Kidney glomerular epithelial cell (primary cell): ENCODE results near the gene PDE9A.

Source experiments
- DNase-seq: peaks from one replicate; lab custom pipeline; 2025; lab: John Stamatoyannopoulos, UW

The PDE9A gene

DNA sequence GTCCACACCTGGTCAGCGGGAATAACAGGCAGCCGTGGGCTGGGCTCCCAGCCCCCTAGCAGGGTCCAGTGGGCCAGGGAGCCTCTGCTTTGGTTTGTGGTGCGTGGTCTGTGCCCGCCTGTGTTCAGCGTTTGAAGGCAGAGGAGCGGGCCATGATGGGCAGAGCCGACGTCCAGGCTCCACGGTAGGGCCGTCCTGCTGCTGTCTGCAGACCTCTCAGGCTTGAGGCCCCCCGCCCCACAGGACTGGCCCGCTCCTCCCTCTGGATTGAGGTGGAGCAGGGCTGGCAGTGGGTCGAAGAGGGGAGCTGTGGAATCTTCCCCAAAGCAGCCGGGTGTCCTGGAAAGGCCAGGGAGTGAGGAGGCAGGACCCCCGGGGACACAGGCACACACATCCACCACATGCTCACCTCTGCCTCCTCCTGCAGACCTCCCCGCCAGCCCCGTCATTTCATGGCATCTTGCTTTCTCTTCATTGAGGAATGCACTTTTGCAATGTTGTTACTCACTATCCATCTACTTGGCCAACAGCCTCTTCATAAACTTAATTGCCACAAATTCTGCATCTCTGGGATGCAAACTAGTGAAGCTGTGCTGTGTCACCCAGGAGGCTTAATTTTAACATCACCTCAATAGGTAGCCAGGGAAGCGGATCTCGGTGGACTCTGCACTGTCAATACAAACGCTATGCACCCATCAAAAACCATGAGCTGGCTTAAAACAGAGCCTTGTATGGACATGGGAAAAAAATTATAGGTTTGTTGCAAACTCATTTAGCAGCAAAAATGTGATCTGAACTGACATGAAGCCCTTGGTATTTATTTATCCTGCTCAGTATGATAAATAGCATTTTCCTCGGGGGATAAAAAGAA is 85.9 kb downstream of the PDE9A start:
- DNase-seq = no peak

GRCh38 chr21:42740405-42740909 is 87.0 kb downstream of the PDE9A start:
- no peak for DNase-seq

- no peak for DNase-seq
Observed at GRCh38 chr21:42741066-42741465, 87.6 kb downstream of the PDE9A start.

DNA sequence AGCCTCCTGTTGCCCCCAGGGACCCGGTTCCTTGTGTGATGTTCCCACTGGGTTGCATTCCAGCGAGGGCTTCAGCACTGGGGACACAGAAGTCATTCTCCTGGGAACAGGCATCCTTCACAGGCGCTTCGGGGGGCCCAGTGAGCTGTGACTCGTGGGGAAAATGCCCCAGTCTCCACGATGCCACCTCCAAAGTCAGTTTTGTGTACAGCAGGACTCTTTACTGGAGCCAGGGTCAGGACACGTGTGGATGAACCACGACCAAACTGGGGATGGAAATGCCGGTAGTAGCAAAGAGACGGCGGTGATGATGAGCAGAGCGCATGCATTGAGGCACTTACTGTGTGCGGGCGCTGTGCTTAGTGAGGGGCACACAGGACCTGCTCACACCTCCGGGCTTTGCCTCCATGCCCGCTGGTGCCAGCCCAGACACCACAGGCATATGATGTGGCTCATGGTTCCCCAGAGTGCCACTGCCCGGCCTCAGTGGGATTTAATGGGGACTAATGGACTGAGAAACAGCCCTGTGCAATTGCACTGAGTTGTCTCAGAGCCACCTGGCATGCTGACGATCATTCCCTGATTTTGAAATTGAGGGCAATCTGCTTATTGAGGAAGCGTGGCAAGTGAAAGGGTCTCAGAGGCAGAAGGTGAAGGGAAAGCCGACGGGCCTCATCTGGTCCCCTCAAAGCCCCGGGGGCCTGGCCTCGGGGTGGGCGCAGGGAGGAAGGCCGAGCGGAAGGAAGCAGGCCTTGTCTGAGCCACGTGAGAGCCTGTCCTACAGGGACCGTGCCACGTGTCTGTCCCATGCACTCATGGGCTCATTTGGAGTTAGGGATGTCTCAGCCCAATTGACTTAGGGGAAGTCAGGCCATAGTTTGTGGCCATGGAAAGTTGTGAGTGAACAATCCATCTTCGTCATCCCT is 91.4 kb downstream of the PDE9A start:
- no peak for DNase-seq

- DNase-seq = no peak
Observed at GRCh38 chr21:42745511-42746239, 92.3 kb downstream of the PDE9A start.

DNA sequence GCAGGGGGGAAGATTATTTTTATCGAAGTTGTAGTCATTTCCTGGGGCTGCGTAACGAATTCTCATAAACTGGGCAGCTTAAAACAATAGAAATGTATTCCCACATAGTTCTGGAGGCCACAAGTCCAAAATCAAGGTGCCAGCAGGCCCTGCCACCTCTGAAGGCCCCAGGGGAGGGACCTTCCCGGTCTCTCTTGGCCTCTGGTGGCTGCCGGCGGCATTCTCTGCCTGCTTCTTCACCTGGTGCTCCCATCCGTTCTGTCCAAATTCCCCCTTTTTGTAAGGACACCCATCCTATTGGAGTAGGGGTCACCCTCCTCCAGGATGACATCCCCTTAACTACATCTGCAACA is 92.8 kb downstream of the PDE9A start:
- no peak for DNase-seq

DNA sequence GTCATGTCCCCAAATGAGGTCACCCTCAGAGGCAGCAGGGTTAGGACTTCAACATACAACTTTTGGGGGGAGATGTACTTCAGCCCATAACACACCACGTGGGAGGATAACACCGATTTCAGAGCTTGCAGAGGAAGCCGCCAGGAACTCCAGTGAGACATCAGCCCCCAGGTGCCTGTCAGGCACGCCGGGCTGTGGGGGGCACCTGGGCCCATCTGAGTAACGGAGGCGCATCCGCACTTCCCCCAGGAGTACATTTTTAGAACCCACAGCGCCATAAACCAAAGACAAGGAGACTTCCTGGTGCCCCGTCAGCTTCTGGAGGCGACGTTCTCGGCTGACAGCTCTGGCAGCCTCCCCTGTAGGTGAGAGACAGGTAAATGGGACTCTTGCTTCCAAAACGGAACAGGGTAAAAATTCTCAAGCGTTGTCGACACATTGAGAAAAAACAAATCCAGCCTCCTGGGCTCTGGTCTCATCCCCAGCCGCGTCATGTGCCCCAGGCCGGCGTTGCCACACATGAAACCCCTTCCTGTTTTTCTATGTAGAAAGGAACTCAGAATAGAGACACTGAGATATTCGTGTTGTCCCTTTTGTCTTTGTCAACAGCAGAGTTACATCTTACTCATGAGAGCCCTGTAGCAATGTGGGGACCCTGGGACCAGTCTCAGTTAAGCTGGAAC is 93.3 kb downstream of the PDE9A start:
- no peak for DNase-seq

DNA sequence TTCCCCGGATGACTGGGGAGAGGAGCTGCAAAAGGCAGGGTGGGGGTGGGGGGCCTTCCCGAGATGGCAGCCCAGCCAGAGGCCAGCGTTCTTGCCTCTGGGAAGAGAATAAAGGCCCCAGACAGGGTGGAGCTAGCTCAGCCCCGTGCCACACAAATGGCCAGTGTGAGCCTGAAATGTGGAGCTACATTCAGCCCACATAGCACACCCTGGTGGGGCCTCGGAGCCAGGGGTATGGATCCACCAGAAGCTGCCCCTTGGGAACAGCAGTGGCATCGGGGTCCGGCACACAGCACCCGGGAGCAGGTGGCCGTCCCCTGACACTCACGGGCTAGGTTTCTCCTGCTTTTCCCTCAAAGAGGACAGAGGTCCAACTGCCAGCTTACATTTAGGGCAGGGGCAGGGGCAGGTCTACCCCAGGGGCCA is 93.9 kb downstream of the PDE9A start:
- DNase-seq = no peak

GRCh38 chr21:42747746-42748351 is 94.4 kb downstream of the PDE9A start:
- no peak for DNase-seq

DNA sequence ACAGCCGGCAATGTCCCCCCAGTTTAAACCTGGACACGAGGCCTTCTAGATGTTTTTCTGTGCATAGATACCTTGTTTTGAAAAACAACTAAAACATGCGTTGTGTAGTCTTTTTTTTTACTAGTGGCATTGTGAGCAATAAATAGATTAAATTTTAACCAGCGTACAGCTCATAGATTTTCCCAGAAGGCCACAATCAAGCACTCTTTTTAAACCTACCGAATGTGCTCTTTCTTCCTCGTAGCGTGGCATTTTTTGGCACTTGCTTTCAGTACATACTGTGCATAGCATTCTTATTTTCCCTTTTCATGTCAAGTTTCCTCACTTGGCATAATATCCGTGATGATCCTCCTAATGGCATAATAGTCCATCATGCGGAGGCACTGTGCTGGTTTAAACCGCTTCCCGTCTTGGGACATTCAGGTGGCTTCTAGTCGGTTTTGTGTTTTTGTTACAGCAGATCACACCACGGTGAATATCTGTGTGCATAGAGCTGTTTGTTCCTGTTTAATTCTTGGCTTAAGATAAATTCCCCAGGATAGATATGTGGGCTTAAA is 95.3 kb downstream of the PDE9A start:
- no peak for DNase-seq

DNA sequence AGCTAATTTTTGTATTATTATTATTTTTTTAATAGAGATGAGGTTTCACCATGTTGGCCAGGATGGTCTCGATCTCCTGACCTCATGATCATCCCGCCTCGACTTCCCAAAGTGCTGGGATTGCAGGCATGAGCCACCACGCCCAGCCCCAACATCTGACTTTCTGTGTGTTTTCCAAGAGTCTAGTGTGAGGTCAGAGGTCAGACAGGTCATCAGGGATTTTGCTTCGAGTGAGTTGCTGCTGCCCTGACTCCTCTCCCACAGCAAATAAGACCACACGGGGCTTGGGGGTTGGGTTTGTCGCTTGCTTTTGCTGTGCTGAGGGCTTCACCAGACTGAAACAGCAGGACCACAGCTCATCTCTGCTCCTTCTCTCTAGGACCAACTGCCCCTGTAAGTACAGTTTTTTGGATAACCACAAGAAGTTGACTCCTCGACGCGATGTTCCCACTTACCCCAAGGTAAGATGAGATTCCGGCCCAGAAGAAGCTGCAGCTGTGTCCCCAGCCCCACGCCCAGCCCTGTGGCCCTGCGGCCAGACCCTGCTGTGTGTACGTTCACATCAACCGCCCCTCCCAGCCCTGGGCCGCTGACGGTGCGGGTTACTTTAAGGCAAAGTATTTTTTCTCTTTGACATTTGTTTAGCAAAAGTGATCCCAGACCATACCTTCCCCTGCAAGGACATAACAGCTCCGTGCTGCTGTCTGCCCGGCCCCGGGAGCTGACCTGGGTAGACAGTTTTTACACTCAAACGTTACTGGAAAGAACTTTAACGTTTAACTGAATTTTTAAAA is 97.5 kb downstream of the PDE9A start:
- no peak for DNase-seq

DNA sequence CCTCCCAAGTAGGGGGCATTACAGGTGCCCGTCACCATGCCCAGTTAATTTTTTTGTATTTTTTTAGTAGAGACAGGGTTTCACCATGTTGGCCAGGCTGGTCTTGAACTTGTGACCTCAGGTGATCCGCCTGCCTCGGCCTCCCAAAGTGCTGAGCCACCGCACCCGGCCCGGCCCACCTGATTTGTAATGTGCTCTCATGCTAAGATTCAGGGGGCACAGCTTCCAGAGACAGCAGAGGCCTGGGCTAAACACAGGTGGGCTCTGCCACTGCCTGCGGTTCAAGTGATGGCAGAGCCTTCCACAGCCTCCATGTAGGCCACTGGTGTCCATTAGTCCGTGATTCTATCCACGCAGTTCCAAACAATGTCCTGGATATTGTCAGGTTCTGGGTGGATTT is 98.4 kb downstream of the PDE9A start:
- no peak for DNase-seq

DNA sequence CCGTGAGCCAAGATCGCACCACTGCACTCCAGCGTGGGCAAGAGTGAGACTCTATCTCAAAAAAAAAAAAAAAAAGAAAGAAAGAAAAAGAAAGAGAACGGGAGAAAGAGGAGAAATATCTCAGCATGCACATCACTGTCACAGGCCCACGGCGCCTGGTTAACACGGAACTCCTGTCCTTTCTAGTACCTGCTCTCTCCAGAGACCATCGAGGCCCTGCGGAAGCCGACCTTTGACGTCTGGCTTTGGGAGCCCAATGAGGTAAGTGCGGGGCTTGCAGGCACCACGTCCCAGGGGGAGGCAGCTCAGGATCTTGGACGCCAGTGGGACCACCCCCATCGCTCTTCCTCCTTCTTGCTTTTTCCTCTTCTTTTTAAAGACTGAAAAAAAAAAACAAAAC is 100.4 kb downstream of the PDE9A start:
- DNase-seq = no peak

GRCh38 chr21:42754270-42754933 is 101.0 kb downstream of the PDE9A start:
- DNase-seq = no peak

DNA sequence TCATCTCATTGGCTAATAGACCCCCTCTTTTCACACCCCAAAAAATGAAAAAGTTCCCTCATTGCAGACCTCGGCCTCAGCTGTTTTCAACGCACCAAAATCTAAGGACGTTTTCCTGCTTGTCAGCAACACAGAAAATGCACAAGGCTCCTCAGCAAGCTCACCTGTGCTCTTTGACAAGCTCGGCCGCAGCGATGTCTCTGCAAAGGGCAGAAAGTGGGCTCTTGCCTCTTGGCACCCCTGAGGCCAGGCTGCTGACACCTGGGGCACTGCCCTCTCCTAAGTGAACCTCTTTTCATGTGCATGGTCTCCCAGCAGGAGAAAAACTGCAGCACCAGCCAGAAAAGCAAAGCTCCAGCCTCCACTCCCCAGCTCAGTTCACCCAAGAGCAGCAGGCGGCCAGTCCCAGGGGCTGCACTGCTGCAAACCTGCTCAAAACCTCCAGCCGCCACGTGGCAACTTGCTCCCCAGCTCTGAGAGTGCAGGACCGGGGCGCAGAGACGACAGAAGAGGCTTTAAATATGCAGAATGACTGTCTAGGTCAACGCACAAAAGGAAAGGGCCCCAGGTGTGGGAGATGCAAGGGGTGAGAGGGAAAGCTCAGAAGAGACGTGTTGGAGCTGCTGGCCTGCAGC is 101.7 kb downstream of the PDE9A start:
- no peak for DNase-seq

DNA sequence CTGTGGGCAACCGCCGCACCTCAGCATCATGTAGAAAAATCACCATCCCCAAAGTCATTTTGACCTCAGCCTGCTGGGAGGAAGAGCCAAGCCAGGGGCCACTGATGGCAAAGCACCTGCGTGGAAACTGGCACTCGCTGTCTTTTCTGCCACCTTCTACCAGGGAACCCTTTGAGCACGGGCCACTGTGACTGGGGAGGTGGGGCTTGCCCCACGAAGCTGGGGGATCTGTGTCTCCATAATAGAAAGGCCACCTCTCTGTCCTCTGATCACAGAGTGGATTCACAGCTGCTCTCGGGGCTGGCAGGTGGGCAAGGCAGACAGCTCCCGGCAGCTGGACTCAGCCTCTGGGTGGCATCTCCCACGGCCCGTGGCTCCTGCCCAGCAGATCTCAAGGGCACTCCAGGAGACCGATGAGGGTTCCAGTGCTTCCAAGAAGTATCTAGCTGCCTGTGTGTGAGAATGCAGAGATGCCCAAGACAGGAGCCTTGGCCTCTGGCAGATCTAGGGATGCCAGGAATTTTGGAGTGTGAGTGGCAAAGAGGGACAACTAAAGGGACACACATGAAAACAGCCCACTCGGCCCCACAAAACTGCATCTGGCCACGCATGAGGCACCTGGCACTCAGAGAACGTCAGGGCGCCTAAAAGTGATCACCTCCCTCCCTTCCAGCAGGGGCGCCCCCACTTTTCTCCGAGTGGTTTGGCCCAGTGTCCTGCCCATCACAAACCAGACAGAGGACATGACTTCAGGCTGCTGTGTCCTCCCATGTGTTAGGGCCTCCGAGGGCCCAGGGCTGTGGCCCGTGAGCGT is 102.6 kb downstream of the PDE9A start:
- no peak for DNase-seq

GRCh38 chr21:42756580-42757250 is 103.3 kb downstream of the PDE9A start:
- no peak for DNase-seq

GRCh38 chr21:42757422-42757821 is 104.0 kb downstream of the PDE9A start:
- DNase-seq = no peak
